NCI-H446 (cell line): ENCODE measurements around the gene GNG11.
"Not testable (repeated sequence)": the region's sequence is repeated elsewhere in the genome, so short reads cannot be mapped to it uniquely, and the experiment has no call there.

ENCODE experiments used
- DNase-seq, 2 experiments: peaks; one replicate each; lab custom pipeline; 2025; lab: John Stamatoyannopoulos, UW

The GNG11 gene

DNA sequence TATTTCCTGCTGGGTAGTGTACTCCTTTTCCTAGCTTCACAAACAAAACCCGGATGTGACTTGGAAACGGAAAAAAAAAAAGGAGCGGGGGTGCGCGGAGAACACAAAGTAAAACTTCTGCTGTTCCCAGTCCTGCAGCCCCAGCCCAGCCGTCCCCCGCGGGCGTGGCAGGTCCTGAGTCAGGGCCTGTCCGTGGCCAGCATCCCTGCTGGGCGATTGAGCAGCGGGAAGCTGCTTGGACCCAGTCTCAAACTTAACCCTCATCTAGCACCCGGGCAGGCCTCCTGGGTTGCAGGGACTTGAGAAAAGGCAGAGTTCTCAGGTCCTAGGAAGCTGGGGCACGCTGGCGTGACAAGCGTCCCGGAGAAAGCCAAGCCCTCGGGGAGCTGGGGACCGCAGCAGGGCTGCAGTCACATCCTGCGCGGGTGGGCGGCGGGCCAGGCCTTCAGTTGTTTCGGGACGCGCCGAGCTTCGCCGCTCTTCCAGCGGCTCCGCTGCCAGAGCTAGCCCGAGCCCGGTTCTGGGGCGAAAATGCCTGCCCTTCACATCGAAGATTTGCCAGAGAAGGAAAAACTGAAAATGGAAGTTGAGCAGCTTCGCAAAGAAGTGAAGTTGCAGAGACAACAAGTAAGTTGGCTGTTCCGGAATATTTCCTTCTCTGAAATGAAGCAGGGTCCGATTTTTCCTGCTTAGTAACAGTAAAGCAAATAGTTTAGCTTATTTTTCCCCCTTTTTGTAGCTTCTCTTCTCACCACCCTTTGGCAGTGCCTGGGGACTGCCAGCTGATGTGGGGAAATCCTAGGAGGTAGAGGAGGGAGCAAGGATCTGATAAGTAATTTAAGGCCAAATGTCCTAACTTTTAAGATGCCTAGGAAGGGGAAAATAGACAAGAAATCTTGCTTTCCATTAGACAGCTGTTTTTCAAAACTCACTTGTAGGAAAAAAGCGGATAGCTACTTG, at the start of gene GNG11:
GNG11 (plus strand) TSS at position 129 of the 960 bp plus-strand sequence; CDS start at position 532, 403 bp downstream.
- peak in 1 of 2 experiments; percentile 43 for DNase-seq

DNA sequence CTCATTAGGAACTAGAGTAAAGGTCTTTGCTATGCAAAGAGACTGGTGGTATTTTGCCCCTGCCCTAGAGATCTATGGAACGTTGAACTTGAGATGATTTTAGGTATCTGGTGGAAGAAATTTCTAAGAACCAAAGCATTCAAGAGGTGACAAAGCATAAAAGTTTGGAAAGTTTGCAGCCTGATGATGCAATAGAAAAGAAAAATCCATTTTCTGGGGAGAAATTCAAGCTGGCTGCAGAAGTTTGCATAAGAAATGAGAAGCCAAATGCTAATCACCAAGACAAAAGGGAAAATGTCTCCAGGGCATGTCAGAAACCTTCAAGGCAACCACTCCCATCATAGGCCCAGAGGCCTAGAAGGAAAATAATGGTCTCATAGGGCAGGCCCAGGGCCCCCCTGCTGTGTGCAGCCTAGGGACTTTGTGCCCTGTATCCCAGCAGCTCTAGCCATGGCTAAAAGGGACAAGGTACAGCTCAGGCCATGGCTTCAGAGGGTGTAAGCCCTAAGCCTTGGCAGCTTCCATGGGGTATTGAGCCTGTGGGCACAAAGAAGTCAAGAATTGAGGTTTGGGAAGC, 47.4 kb upstream of the GNG11 start:
- DNase-seq = no peak

- no peak for DNase-seq
These were observed 43.8 kb upstream of the GNG11 start for GRCh38 chr7:93877742-93878141.

DNA sequence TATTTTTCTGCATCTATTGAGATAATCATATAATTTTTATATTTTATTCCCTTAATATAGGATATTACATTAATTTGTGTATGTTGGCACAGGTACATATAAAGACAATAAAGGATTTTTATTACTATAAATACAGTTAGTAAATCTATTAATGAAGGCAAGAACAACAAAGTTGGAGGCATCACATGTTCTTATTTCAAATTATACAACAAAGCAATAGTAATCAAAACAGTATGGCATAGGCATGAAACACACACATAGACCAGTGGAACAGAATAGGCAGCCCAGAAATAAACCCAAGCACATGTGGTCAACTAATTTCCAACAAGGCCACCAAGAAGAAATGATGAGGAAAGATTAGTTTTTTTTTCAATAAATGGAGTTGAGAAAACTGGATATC, 42.2 kb upstream of the GNG11 start:
- DNase-seq = no peak

DNA sequence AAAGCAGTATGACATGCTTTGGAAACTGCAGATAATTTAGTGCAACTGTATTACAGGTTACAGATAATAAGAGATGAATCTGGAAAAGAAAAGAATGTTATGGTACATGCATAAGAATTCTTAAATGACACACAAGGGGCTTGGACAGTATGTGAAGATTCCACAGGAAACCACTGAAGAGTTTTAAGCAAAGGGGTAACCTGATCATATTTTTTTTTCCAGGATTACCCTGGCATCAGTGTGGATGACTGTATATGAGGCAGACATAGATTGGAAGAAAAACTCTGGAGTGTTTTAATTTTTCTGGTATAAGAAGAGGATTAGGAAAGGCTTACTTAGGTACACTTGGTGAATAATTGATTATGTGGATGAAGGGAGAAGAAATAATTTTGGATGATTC, 39.1 kb upstream of the GNG11 start:
- DNase-seq = no peak

GRCh38 chr7:93883078-93883916, 38.2 kb upstream of the GNG11 start:
- no peak for DNase-seq

DNA sequence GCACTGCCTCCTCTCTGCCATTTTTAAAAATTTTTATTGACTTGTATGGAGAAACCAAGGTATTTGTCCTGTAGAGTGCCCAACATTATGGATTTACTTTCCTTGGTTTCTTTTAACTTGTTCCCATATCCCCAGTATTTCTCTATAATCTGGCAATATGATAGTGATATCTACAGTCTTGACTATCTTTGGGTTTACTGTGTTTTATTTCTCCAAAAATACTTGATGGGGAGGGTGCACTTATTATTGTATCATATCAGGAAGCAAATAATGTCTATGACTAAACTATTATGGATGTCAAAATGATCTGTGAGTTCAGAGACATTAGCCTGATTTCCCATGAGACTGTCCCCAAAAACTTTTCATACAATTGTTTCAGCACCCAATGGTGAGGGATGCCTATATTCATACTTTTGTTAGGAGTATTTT, 37.6 kb upstream of the GNG11 start:
- DNase-seq = no peak

- DNase-seq = no peak
These were observed 37.0 kb upstream of the GNG11 start for GRCh38 chr7:93884541-93884940.

DNA sequence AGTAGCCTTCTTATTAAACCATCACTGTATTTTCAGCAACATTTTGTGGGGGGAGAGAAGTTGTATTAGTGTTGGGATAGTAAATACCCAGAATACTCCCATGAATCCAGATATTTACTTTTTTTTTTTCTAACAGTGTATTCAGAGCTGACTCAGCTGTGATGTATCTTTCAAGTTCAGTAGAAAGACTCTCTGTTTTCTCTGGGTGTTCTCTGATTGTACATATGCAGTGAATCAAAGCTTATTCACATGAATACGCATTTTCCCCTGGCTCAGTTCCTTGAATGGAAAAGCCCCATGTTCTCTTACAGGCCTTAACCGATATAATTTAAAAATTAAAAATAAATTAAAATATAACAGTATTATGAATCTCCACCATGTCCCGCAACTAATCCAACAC, 32.3 kb upstream of the GNG11 start:
- no peak for DNase-seq

GRCh38 chr7:93890041-93890463, 31.5 kb upstream of the GNG11 start:
- DNase-seq = no peak

GRCh38 chr7:93890464-93891068, 31.0 kb upstream of the GNG11 start, which contains the start of gene TFPI2:
Gene TFPI2 (minus strand): TSS chr7:93890753. CDS start chr7:93890678, 75 bp downstream.
- no peak for DNase-seq

DNA sequence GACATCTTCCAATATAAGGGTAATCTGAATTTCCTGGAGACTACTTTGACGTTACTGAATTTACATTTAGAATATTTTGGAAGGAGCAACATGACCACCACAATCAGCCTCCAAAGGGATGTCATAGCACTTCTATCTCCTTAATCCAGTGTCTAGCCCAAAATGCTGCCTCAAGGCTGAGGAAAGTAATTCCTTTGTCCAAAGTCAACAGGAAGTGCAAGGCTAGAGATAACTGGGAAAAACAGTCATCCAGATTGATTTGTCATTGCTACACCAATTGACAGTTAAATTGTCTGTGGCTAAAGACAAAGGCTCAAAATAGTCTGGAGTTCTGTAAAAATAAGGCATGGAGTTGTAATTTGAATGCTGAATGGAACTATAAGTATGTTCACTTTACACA, 27.1 kb upstream of the GNG11 start:
- DNase-seq = no peak

DNA sequence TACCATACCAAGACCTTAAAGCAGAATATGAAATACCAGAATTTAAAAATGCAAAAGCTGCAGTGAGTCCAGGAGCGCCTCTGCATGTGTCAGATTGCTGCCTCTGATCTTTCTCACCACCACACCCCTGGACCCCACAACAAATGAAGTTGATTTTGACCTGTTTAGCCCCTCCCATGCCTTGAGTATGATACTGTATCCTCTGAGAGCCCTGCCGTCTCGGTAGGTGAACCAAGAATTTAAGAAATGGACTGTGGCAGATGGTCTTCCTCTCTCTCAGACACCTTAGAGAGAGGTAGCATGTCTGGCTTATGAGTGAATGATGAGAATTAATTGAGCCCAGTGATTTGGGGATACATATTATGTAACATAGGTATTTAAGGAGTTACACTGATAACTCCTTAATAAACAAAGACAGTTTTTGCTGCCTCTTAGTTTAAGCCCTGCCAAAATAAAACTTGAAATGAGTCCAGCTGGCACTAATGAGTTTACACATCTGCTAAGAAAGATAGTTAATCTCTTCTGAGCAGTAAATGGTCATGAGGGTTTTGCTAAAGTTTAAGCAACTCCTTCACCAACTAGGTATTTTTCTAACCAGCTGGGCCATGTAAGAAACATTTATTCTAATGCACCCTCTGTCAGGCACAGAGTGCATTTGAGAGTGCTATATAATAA, 26.4 kb upstream of the GNG11 start:
- DNase-seq = peak in 1 of 2 experiments; percentile 35

DNA sequence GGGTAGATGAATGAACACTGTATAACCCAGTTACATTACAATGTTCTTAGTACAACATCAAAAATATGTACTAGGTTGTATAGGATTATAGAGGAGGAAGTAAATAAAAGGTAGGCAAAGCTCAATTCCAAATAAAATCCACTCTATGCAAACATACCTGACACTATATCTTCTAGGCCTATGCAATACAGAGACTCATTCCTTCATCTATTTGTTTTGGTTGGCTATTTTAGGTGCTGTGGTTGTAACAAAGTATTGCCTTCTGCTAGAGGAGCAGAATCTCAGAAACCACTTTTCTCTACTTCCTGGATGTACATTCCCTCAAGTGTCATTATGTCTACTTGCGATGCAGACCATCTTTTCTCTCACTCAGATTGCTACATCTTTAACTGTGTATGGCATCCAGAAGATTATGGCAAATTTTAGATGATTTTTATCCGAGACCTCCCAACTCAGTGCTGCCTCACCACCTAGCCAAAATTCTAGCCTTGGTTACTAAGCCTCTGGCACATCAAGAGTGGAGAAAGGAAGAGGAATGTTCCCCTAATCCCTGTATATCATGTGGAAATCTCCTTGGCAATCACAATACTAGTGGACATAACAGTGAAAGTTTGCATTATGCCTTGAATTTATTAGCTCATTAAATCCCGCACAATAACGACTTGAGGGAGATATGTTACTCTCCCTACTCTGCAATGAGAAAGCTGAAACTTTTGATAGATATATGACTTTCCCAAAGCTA, 25.5 kb upstream of the GNG11 start:
- no peak for DNase-seq

GRCh38 chr7:93897680-93898079, 23.9 kb upstream of the GNG11 start:
- DNase-seq = no peak

GRCh38 chr7:93902777-93903423, 18.6 kb upstream of the GNG11 start:
- DNase-seq = peak in 1 of 2 experiments; percentile 42

DNA sequence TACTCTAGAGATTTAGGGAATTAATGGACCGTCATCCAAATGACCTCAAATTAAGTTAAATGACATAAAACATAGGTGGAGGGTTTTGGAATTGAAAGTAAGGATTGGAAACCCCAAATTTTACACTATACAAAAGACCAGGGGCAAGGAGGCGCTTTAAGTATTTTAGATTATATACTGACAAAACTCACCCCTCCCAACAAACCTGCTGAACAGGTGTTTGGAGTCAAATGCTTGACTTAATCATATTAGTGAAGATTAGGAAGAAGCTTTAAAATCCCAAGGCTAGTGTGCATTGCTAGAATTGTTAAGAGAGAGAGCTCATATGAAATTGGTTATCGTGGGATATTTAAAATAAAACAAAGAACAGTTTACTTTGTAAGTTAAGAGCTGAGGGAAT, 15.3 kb upstream of the GNG11 start, which contains the start of gene GNGT1:
GNGT1 (plus strand) TSS at position 301 of the 400 bp plus-strand sequence. CDS start 180 bp downstream, outside the sequence.
- DNase-seq = no peak

GRCh38 chr7:93910076-93910994, 11.2 kb upstream of the GNG11 start:
- no peak for DNase-seq

DNA sequence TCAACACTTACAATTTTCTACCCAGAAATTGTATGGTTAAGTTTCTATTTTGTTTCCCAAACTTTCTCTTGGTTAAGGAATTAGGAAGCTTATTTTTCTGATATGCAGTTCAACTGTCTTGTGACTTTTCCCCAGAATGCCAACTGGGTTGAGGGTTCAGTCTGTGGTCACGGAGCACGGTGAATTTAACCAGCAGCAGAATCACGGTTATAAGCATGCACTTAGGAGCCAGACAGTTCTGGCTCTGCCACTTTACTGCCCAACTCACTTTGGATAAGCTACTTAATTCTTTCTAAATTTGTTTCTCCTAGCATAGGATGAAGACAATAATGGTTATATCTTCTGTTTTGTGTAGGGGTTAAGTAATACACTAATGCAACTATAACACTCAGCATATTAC, 10.3 kb upstream of the GNG11 start:
- not testable (repeated sequence) for DNase-seq
